ENCODE data around the gene RLN3.

RLN3 gene, protein sequence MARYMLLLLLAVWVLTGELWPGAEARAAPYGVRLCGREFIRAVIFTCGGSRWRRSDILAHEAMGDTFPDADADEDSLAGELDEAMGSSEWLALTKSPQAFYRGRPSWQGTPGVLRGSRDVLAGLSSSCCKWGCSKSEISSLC

DNA sequence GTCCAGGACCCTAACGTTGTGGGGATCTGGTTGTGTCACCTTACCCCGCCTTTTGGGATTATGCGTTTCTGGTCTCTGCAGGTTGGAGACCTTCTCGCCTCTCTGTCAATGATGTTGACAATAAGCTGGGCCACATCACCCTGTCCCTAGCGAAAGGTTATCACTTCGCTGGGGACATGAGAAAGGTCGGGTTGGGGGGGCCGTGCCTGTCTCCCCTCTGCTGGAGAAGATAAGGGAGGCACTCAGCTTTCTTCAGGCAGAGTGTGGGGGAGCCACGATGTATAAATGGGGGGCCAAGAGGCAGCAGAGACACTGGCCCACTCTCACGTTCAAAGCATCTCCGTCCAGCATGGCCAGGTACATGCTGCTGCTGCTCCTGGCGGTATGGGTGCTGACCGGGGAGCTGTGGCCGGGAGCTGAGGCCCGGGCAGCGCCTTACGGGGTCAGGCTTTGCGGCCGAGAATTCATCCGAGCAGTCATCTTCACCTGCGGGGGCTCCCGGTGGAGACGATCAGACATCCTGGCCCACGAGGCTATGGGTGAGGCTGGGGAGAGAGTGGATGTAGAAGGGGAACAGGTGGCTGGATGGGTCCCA lies at the start of gene RLN3:
RLN3 (plus strand) TSS at position 293 of the 595 bp plus-strand sequence; CDS start at position 350, 57 bp downstream.
- H3K9me3 Mint-ChIP-seq: no peaks in the 10 kb centered on the region
- peak within 1 kb of the TSS; percentile 51 for H3K27ac Mint-ChIP-seq
- H3K4me1 Mint-ChIP-seq: peaks cover 42% of the 10 kb centered on the region
- H3K4me3 Mint-ChIP-seq: no peak within 1 kb of the TSS
- no peaks in the 10 kb centered on the region for H3K36me3 Mint-ChIP-seq
- no peaks in the 10 kb centered on the region for H3K27me3 Mint-ChIP-seq
- ATAC-seq: no peak

DNA sequence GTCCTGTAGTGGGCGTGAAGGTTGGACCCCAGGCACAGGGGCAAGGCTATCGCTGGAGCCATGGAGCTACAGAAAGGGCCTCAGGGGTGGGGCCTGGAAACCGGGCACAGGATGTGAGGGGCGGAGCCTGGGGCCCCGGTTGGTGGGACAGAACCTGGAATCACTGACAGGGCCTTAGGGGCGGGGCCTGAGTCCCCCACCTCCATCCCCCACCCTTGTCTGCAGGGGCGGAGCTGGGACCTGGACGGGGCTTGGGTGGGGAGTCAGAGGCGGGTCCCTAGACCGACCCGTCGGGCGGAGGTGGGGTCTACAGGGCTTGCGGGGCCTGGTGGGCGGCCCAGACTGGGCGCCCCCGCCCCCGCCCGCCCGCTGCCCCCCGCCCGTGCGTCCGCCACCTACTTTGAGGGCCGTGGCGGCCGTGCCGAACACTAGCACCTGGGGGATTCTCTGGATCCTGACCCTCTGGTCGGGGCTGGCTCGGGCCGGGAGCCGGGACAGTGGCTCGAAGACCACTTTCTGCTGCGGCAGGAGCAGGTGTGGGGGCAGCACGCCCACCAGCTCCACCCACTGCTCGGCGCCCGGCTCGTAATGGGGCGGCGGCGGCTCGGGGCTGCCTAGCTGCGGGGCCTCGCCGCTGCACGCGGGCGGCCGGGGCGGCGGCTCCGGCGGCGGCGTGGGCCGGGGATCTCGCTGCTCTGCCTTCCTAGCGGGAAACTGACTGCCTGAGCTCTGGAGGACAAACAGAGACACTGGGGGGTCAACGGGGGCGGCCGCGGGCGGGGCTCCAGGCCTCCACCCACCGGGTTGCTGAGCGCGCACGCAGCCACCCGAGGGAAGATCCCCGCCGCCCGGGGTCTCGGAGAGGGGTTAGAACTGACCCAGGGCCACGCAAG lies 49.4 kb upstream of the RLN3 start:
- peak overlapping the region; percentile 59 for H3K4me3 Mint-ChIP-seq
- H3K4me1 Mint-ChIP-seq: peaks cover 57% of the 10 kb centered on the region
- no peaks in the 10 kb centered on the region for H3K9me3 Mint-ChIP-seq
- peaks cover 25% of the 10 kb centered on the region for H3K36me3 Mint-ChIP-seq
- peak overlapping the region; percentile 81 for H3K27ac Mint-ChIP-seq
- no peaks in the 10 kb centered on the region for H3K27me3 Mint-ChIP-seq
- peak; percentile 59 for ATAC-seq

DNA sequence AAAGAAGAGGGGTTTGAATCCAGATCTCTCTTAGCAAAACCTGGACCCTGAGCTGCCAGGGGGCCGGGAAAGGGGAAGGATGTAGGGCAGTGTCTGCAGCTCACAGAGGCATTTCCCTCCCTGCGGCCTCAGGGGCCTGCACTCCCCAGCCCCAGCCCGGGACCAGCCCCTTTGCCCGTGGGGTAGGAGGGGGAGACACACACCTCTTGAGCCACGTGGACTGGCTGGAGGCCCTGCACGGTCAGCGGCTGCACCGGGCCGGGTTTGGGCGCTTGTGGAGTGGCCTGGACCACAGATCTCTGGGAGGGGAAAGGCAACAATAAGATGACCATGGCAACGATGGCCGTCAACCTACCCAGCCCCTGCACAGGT lies 48.7 kb upstream of the RLN3 start:
- no peak for ATAC-seq
- peaks cover 20% of the 10 kb centered on the region for H3K36me3 Mint-ChIP-seq
- H3K27ac Mint-ChIP-seq: peak overlapping the region; percentile 81
- H3K4me1 Mint-ChIP-seq: peaks cover 55% of the 10 kb centered on the region
- peak overlapping the region; percentile 45 for H3K4me3 Mint-ChIP-seq
- no peaks in the 10 kb centered on the region for H3K27me3 Mint-ChIP-seq
- H3K9me3 Mint-ChIP-seq: no peaks in the 10 kb centered on the region

DNA sequence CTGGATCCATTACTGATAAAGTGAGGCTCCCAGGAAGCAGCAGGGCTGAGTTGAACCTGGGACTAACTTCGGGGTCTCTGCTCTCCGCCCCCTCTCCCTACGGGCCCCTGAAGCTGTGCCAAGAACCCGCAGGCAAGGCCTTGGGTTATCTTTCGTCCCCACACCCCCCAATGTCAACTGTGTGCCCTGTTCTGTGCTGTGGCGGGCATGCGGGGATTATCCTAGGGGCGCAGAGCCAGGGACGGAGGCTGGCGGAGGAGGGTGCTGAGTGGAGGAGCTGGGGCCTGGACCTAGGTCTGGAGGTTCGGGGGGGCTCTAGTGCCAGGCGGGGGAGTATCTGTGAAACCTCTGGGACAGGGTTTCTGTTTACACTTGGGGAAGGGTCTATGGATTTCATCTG lies 48.3 kb upstream of the RLN3 start:
- ATAC-seq: no peak
- Mint-ChIP-seq H3K9me3 (no peaks in the 10 kb centered on the region), H3K4me1 (peaks cover 57% of the 10 kb centered on the region), H3K27me3 (no peaks in the 10 kb centered on the region), H3K4me3 (peak overlapping the region; percentile 45), H3K27ac (peak overlapping the region; percentile 81), H3K36me3 (peaks cover 17% of the 10 kb centered on the region)

DNA sequence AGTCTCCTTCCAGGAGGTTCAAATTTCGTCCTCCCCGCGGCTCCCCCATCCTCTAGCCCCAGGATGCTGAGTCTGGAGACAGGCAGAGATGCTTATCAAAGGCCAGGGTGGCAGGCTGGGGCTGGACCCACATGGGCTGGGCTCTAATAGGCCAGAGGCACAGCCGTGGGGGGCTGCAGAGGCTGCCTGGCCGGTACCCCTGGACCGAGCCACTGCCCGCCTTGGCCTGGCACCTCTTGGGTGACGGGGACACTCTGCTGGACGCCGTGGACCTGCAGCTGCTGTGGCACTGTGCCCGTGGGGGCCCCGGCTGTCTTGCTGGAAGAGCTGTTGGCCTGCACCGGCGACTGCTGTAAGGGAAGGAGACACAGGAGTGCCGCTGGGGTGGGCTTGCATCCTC lies 47.6 kb upstream of the RLN3 start:
- no peaks in the 10 kb centered on the region for H3K9me3 Mint-ChIP-seq
- ATAC-seq: no peak
- peaks cover 14% of the 10 kb centered on the region for H3K36me3 Mint-ChIP-seq
- no peak overlapping the region for H3K4me3 Mint-ChIP-seq
- no peaks in the 10 kb centered on the region for H3K27me3 Mint-ChIP-seq
- peaks cover 62% of the 10 kb centered on the region for H3K4me1 Mint-ChIP-seq
- H3K27ac Mint-ChIP-seq: no peak overlapping the region

DNA sequence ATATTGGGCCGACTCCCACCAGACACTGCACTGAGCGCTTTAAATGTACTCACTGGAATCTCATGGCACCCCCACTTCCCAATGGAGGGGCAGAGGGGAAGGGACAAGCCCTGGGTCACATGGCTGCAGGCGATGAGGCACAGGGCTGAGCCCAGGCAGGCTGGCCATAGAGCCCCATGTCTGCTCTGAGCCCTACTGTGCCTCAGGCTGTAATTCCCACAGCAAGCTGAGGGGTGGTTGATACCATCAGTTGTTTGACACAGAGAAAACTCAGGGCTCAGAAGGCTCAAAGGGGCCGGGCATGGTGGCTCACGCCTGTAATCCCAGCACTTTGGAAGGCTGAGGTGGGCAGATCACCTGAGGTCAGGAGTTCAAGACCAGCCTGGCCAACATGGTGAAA lies 46.9 kb upstream of the RLN3 start:
- H3K27me3 Mint-ChIP-seq: no peaks in the 10 kb centered on the region
- peak overlapping the region; percentile 91 for H3K27ac Mint-ChIP-seq
- no peak overlapping the region for H3K4me3 Mint-ChIP-seq
- H3K9me3 Mint-ChIP-seq: no peaks in the 10 kb centered on the region
- no peak for ATAC-seq
- peaks cover 63% of the 10 kb centered on the region for H3K4me1 Mint-ChIP-seq
- peaks cover 7% of the 10 kb centered on the region for H3K36me3 Mint-ChIP-seq

DNA sequence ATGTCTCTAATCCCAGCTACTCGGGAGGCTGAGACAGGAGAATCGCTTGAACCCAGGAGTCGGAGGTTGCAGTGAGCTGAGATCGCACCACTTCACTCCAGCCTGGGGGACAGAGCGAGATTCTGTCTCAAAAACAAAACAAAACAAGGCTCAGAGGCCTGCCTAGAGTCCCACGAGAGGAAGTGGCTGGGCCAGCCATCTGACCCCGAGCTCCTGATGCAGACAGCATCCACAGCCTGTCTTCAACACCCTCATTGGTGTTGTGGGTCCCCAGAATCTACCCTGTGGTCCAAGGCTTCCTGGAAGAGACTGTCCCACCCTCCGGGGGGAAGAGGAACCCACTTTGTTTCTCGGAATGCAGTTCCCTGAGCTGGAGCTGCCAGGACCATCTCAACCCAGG lies 46.5 kb upstream of the RLN3 start:
- H3K4me1 Mint-ChIP-seq: peaks cover 65% of the 10 kb centered on the region
- no peaks in the 10 kb centered on the region for H3K9me3 Mint-ChIP-seq
- H3K4me3 Mint-ChIP-seq: peak overlapping the region; percentile 66
- peaks cover 2% of the 10 kb centered on the region for H3K36me3 Mint-ChIP-seq
- H3K27me3 Mint-ChIP-seq: no peaks in the 10 kb centered on the region
- H3K27ac Mint-ChIP-seq: peak overlapping the region; percentile 91
- ATAC-seq: no peak

DNA sequence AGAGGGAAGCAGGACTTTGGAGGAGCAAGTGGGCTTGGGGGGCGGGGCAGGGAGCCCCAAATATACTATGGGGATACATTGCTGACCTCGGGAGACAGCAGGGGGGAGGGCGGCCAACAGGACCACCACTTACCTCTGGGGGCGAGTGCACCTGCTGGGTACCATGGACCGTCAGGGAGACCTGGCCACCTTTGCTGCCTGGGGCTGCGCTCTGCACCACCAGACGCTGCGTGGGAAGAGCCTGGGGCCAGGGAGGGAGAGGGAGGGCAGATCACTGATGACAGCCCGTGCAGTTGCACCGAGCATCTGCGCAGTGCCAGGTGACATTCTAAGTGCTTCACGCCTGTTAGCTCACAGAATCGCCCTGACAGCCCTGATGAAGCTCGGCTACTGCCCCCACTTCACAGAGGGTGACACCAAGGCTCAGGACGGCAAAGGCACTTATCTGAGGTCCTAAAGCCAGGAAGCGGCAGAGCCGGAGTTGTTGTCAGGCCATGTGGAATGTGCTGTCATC lies 45.9 kb upstream of the RLN3 start:
- Mint-ChIP-seq H3K4me3 (peak overlapping the region; percentile 66), H3K9me3 (no peaks in the 10 kb centered on the region), H3K36me3 (no peaks in the 10 kb centered on the region), H3K27ac (peak overlapping the region; percentile 91), H3K27me3 (no peaks in the 10 kb centered on the region), H3K4me1 (peaks cover 71% of the 10 kb centered on the region)
- no peak for ATAC-seq

DNA sequence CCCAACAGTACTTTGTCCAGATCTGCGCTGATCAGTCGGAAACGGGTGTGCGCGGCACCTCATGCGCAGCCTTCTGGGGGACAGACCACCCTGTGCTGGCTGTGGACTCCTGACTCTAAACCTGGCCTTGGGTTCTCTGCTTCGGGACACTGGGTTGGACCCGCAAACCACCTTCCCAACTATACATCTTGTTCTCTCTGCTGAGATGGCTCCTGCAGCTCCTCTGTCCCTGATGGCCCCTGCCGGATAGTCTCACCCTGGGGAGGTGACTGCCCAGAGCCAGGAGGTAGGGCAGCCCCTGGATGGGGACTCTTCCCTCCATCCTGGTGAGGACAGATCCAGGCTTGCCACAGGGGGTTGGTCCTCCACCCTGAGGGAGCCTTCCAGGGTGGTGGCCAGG lies 45.2 kb upstream of the RLN3 start:
- peak overlapping the region; percentile 92 for H3K27ac Mint-ChIP-seq
- no peak for ATAC-seq
- H3K4me1 Mint-ChIP-seq: peaks cover 78% of the 10 kb centered on the region
- no peaks in the 10 kb centered on the region for H3K9me3 Mint-ChIP-seq
- no peaks in the 10 kb centered on the region for H3K27me3 Mint-ChIP-seq
- H3K4me3 Mint-ChIP-seq: no peak overlapping the region
- H3K36me3 Mint-ChIP-seq: no peaks in the 10 kb centered on the region

DNA sequence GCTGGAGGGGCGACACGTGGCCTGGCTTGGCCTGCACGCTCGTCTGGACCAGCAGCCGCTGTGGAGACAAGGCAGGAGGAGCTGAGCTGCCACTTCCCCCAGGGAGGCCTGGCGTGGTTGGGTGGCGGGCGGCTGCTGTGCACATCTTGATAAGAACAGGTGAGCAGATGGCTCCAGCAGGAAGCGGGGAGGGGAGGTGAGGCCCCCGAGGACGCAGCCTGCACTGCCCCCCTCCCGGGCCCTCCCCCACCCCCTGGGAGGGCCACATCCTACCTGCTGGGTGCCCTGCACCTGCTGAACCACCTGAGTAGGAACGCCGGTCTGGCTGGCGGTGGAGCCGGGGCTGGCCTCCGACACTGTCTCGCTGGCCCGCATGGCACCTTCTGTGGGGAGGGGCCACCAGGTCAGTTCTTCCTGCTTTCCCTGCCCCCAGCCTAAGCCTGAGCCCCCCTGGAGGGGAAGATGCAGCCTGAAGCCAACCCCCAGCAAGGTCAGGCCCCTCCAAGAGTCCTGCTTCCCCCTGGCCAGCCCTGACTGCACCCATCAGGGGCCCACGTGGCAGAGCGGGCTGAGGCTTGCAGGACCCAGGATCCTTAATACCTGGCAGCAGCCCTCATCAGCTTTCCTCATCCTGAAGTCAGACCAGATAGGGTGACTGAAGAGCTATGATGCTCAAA lies 44.6 kb upstream of the RLN3 start:
- Mint-ChIP-seq H3K36me3 (no peaks in the 10 kb centered on the region), H3K27me3 (no peaks in the 10 kb centered on the region), H3K4me3 (peak overlapping the region; percentile 31), H3K4me1 (peaks cover 78% of the 10 kb centered on the region), H3K9me3 (no peaks in the 10 kb centered on the region), H3K27ac (peak overlapping the region; percentile 92)
- peak; percentile 0 for ATAC-seq

DNA sequence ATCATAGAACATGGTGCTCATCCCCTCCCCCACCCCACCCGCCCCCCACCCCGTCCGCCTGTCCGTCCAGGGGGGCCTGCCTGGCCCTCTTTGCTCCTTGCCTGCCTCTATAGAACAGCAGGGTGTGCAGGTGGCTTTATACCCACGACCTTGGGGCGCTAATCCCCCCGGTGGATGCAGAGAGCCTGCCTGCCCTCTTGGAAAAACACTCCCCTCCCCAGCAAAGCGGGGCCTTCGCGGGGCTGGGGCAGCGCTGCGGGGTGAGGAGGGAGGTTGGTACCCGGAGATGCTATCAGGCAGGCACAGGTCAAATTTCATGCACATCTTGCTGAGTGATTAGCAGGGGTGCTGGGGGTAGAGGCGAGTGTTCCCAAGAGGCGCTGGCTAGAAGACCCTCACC lies 43.8 kb upstream of the RLN3 start:
- Mint-ChIP-seq H3K9me3 (no peaks in the 10 kb centered on the region), H3K27me3 (no peaks in the 10 kb centered on the region), H3K36me3 (peaks cover 8% of the 10 kb centered on the region), H3K4me3 (no peak overlapping the region), H3K4me1 (peaks cover 82% of the 10 kb centered on the region), H3K27ac (peak overlapping the region; percentile 92)
- ATAC-seq: no peak

DNA sequence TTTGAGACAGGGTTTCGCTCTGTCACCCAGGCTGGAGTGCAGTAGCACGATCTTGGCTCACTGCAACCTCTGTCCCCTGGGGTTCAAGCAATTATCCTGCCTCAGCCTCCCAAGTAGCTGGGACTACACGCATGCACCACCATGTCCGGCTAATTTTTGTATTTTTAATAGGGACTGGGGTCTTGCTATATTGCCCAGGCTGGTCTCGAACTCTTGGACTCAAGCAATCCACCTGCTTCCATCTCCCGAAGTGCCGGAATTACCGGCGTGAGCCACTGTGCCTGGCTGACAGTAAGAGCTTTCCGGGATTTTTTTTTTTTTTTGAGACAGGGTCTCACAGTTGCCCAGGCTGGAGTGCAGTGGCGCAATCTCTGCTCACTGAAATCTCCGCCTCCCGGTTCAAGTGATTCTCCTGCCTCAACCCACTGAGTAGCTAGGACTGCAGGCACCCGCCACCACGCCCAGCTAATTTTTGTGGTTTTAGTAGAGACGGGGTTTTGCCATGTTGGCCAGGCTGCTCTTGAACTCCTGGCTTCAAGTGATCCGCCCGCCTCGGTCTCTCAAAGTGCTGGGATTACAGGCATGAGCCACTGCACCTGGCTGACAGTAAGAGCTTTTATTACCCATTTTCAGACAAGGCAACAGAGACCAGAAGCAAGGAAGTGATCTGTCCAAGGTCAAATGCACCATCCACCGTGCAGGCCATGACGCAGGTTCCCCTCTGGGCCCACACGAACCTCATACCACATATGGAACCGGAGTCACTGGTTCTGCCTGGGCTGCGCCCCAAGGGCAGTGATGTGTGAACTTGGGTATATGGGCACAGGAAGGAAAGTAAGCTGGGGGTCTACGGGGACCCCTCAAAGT lies 42.8 kb upstream of the RLN3 start:
- Mint-ChIP-seq H3K4me1 (peaks cover 80% of the 10 kb centered on the region), H3K27me3 (no peaks in the 10 kb centered on the region), H3K4me3 (peak overlapping the region; percentile 45), H3K9me3 (no peaks in the 10 kb centered on the region), H3K27ac (peak overlapping the region; percentile 92), H3K36me3 (peaks cover 17% of the 10 kb centered on the region)
- ATAC-seq: peak; percentile 66

DNA sequence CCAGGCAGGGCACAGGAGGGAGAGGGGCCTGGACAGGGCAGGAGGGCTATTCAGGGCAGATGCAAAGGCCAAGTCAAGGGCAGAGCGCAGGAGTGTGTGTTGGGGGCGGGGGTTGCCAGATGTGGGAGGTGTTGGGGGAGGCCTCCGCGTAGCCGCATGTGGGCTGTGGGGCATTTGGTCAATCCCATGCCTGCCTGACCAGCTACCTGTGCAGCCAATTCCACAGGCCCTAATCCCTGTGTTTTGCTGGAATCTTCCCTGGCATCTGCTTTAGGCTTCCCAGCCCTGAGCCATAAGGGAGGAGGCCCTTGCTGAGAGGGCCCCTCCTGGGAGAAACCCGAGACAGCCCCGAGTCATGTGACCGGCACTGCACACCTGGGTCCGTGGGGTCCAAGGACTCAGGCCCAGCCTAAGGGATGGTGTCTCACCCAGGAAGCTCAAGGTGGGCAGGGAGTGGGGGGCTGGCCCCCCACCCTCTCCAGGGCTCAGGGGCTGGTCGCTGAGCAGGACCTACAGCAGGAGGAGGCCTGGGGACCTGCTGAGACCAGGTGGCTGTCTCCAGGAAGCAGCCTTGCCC lies 42.1 kb upstream of the RLN3 start:
- Mint-ChIP-seq H3K27ac (peak overlapping the region; percentile 92), H3K4me3 (peak overlapping the region; percentile 45), H3K9me3 (no peaks in the 10 kb centered on the region), H3K27me3 (no peaks in the 10 kb centered on the region), H3K4me1 (peaks cover 81% of the 10 kb centered on the region), H3K36me3 (peaks cover 24% of the 10 kb centered on the region)
- ATAC-seq: peak; percentile 51

DNA sequence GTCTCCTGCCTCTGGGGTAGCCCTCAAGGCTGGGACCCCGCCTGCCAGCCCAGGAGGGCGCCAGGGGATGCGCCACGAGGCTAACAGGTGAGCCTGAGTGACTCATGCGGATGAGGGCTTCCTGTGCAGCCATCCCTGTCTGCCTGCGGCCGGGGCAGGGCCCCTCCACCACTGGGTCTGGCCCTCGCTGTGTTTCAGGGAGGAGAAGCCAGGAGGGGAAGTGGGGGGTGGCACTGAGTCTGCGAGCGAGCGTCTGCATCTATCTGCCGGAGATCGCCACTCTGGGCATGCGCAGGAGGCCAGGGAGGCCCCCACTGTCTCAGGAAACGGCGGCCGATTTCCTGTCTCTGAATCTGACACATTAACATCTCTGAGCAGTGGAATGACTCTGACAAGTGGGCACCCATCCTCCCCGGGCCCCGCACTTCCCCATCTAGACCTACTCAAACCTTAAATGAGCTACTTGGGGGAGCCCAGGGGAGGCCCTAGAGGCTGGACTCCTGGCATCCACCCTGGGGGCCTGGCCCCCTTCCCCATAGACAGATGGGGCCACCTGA lies 41.5 kb upstream of the RLN3 start:
- Mint-ChIP-seq H3K27me3 (no peaks in the 10 kb centered on the region), H3K36me3 (peaks cover 29% of the 10 kb centered on the region), H3K4me3 (peak overlapping the region; percentile 70), H3K27ac (peak overlapping the region; percentile 92), H3K4me1 (peaks cover 80% of the 10 kb centered on the region), H3K9me3 (no peaks in the 10 kb centered on the region)
- ATAC-seq: peak; percentile 94

Measured in stimulated activated memory B cell treated with anti-CD40 and anti-IgM and Interleukin-4, amounts not matched to agents 10 μg/mL and 1 μg/mL and 100 μg/mL, for 72 hours (primary cell).